Body of pancreas (tissue), 4 donors: ENCODE data around the gene PHKB. TPM values are rescaled to one million over a fixed set of nuclear protein-coding genes. Genes with fewer than 3 reads are reported as not detected.
"Not testable (repeated sequence)": the region's sequence is repeated elsewhere in the genome, so short reads cannot be mapped to it uniquely, and the experiment has no call there.

Experiments used
- ATAC-seq: fragments of 150-250 bp; one replicate; pipeline ENCODE4 v1.9.1; 2016
- DNase-seq, 4 donors: peaks; one replicate each; pipeline ENCODE4 v3.0.0-alpha.2; 2019
- H3K27ac ChIP-seq, 4 donors: fragments of 200-600 bp; sonication (generic); 1 replicate in 3 of 4; 2 replicates in 1 of 4; pipeline versions ENCODE4 v1.5.1 to v1.6.1; 2016 to 2019; ENCODE audit warnings: mild to moderate bottlenecking in 1 of 4, mixed read lengths in 1 of 4, moderate library complexity in 1 of 4
- H3K27me3 ChIP-seq, 2 donors: fragments of 200-600 bp; sonication (generic); one replicate each; pipeline ENCODE4 v1.6.0; 2016; ENCODE audit warnings: mild to moderate bottlenecking in 1 of 2
- H3K36me3 ChIP-seq, 2 donors: fragments of 200-600 bp; sonication (generic); replicated peaks in 1 of 2; 2 replicates each; pipeline ENCODE4 v1.5.1; 2016; ENCODE audit warnings: low read depth in 2 of 2; ENCODE audit not compliant: insufficient read depth in 1 of 2
- H3K4me1 ChIP-seq: fragments of 200-600 bp; sonication (generic); one replicate; pipeline ENCODE4 v1.6.0; 2016
- H3K4me3 ChIP-seq, 2 donors: fragments of 200-600 bp; sonication (generic); 1 replicate in 1 of 2; 2 replicates in 1 of 2; pipeline ENCODE4 v1.5.1; 2016 to 2019
- H3K9me3 ChIP-seq, 3 donors: fragments of 200-600 bp; sonication (generic); 1 replicate in 2 of 3; 2 replicates in 1 of 3; pipeline ENCODE4 v1.5.1; 2016
- CTCF ChIP-seq, 7 experiments: fragments of 450-650 bp in 4 of 7; fragments of 200-600 bp in 3 of 7; sonication (generic) in 3 of 7; IDR thresholded peaks; one replicate each; pipeline ENCODE4 v1.5.1; 2016 to 2019; ENCODE audit warnings: antibody characterized with exemption in 7 of 7
- POLR2A ChIP-seq, 3 donors: fragments of 450-650 bp; IDR thresholded peaks; one replicate each; pipeline ENCODE4 v1.6.1; 2016; ENCODE audit warnings: antibody characterized with exemption in 3 of 3, mild to moderate bottlenecking in 2 of 3
- WGBS, 2 donors: methylation state at CpG; one replicate each; pipeline ENCODE4 v1.1.5; 2017; 5-methylcytosine and 5-hydroxymethylcytosine counted together
- intact Hi-C: fragments of 100-400 bp; cut with DNase I; formaldehyde crosslinking; loops from one replicate; pipeline ENCODE4 v1.15.1; 2023
- total RNA-seq, 2 donors: library from RNA; depleted of rRNA; stranded (reverse); fragments of >200 nt; gene quantifications; one replicate each; pipeline ENCODE4 v1.1.0, GENCODE V29; 2016

PHKB gene
- total RNA-seq, 2 donors from 2014 or later: 41.5 to 72.5 TPM

- DNase-seq (no peak), ATAC-seq (no peak)
- no peaks in the 10 kb centered on the region for H3K9me3 ChIP-seq
- H3K4me1 ChIP-seq: no peaks in the 10 kb centered on the region
- H3K4me3 ChIP-seq: no peak overlapping the region
- H3K27me3 ChIP-seq: no peaks in the 10 kb centered on the region
- intact Hi-C loops: no loop called here
- H3K27ac ChIP-seq: no peak overlapping the region
- no peaks in the 10 kb centered on the region for H3K36me3 ChIP-seq
- WGBS, 2 donors: 90 to 96% methylated on average over 4 of the region's 4 CpGs
- TF ChIP-seq POLR2A (IDR thresholded peaks at IDR 0.05): no peak
- no peak for TF ChIP-seq CTCF (IDR thresholded peaks at IDR 0.05)
Observed at GRCh38 chr16:47528431-47528830, 67.3 kb downstream of the PHKB start.

DNA sequence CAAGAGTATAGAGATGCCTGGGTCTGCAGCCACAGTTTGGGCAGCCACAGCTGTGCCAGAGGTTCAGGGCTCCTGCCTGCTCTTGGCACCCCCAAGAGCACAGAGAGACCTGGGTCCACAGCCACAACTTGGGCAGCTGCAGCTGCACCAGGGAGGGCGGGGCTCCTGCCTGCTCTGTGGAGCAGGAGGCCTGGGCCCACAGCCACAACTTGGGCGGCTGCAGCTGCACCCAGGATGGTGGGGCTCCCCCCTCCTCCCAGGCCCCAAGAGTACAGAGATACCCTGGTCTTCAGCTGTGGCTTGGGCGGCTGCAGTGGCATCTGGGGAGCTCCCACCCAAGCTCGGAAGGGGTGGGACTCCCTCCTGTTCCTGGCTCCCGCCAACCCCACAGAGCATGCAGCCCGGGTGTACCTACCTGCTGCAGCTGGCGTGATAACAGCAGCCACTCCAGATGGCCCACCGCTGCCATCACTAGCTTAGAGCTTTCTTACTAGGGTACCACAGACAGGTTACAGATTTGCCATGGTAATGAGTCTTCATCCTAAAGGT lies 72.7 kb downstream of the PHKB start:
- intact Hi-C loops: no loop called here
- WGBS, 2 donors: 85 to 100% methylated on average over 3 to 4 of the region's 8 CpGs
- Histone ChIP-seq H3K36me3 (no peaks in the 10 kb centered on the region), H3K4me3 (no peak overlapping the region), H3K4me1 (no peaks in the 10 kb centered on the region), H3K27ac (no peak overlapping the region), H3K27me3 (no peaks in the 10 kb centered on the region), H3K9me3 (no peaks in the 10 kb centered on the region)
- no peak for ATAC-seq
- DNase-seq: no peak
- no peak for TF ChIP-seq POLR2A (IDR thresholded peaks at IDR 0.05)
- TF ChIP-seq CTCF (IDR thresholded peaks at IDR 0.05): no peak

- no peak for DNase-seq
- H3K4me1 ChIP-seq: no peaks in the 10 kb centered on the region
- TF ChIP-seq CTCF (IDR thresholded peaks at IDR 0.05) (no peak), POLR2A (IDR thresholded peaks at IDR 0.05) (no peak)
- 48 to 80% methylated on average over 1 of the region's 1 CpG for WGBS, 2 donors
- H3K36me3 ChIP-seq: no peaks in the 10 kb centered on the region
- no peak for ATAC-seq
- H3K27me3 ChIP-seq: no peaks in the 10 kb centered on the region
- H3K4me3 ChIP-seq: no peak overlapping the region
- intact Hi-C loops: no loop called here
- H3K9me3 ChIP-seq: peaks cover 0 to 6% (median 0%) of the 10 kb centered on the region in 3 donors
- no peak overlapping the region for H3K27ac ChIP-seq
Observed at GRCh38 chr16:47538472-47538871, 77.3 kb downstream of the PHKB start.

GRCh38 chr16:47539707-47540670 lies 78.9 kb downstream of the PHKB start:
- H3K27ac ChIP-seq, H3K4me3 ChIP-seq, ATAC-seq, H3K27me3 ChIP-seq, H3K9me3 ChIP-seq, DNase-seq, H3K36me3 ChIP-seq, intact Hi-C loops, H3K4me1 ChIP-seq: not testable (repeated sequence)
- WGBS, 2 donors: 92 to 94% methylated on average over 13 of the region's 13 CpGs

DNA sequence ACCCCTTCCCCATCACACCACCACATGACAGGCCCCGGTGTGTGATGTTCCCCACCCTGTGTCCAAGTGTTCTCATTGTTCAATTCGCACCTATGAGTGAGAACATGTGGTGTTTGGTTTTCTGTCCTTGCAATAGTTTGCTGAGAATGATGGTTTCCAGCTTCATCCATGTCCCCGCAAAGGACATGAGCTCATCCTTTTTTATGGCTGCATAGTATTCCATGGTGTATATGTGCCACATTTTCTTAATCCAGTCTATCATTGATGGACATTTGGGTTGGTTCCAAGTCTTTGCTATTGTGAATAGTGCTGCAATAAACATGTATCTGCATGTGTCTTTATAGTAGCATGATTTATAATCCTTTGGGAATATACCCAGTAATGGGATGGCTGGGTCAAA lies 80.0 kb downstream of the PHKB start:
- intact Hi-C loops, ATAC-seq, H3K27me3 ChIP-seq, H3K4me1 ChIP-seq, H3K27ac ChIP-seq, H3K36me3 ChIP-seq, H3K9me3 ChIP-seq, DNase-seq, H3K4me3 ChIP-seq: not testable (repeated sequence)
- WGBS, 2 donors: 98 to 100% methylated on average over 3 of the region's 3 CpGs

- H3K4me3 ChIP-seq, ATAC-seq, H3K27ac ChIP-seq, intact Hi-C loops, DNase-seq, H3K27me3 ChIP-seq, H3K4me1 ChIP-seq, H3K36me3 ChIP-seq: not testable (repeated sequence)
- H3K9me3 ChIP-seq: peaks cover 0 to 14% (median 0%) of the 10 kb centered on the region in 3 donors
- 87 to 96% methylated on average over 6 of the region's 6 CpGs for WGBS, 2 donors
Observed at GRCh38 chr16:47544255-47544654, 83.1 kb downstream of the PHKB start.

GRCh38 chr16:47551185-47551584 lies 90.1 kb downstream of the PHKB start:
- H3K27me3 ChIP-seq, H3K9me3 ChIP-seq, ATAC-seq, H3K4me3 ChIP-seq, H3K36me3 ChIP-seq, H3K27ac ChIP-seq, H3K4me1 ChIP-seq, DNase-seq, intact Hi-C loops: not testable (repeated sequence)
- WGBS, 2 donors: 90 to 97% methylated on average over 3 of the region's 3 CpGs

DNA sequence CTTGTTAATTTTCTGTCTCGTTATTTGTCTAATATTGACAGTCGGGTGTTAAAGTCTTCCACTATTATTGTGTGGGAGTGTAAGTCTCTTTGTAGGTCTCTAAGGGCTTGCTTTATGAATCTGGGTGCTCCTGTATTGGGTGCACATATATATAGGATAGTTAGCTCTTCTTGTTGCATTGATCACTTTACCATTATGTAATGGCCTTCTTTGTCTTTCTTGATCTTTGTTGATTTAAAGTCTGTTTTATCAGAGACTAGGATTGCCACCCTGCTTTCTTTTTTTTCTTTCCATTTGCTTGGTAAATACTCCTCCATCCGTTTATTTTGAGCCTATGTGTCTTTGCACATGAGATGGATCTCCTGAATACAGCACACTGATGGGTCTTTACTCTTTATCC lies 90.6 kb downstream of the PHKB start:
- intact Hi-C loops, ATAC-seq: not testable (repeated sequence)

More for the DNA sequence above, 90.6 kb downstream of the PHKB start:
- 84 to 94% methylated on average over 3 of the region's 3 CpGs for WGBS, 2 donors
- not testable (repeated sequence) for H3K4me1 ChIP-seq, H3K9me3 ChIP-seq, H3K27ac ChIP-seq, H3K27me3 ChIP-seq, DNase-seq, H3K36me3 ChIP-seq, H3K4me3 ChIP-seq
